ENCODE measurements around the gene PKIG. TPM values are rescaled to one million over a fixed set of nuclear protein-coding genes. Genes with fewer than 3 reads are reported as not detected.

Gene PKIG
- total and polyA plus RNA-seq, 2 of the 8 experiments (the other 6 are each of a cell fraction or from before 2014, with no cell fraction given): 26.7 to 34.3 TPM

- TF ChIP-seq JUN (IDR thresholded peaks at IDR 0.05; ENCODE audit: low read depth, low read length): no peak
Observed at GRCh38 chr20:44579313-44580081, 2.9 kb upstream of the PKIG start (continued).
